ENCODE measurements around the gene KRTAP5-8.
"Not testable (repeated sequence)": the region's sequence is repeated elsewhere in the genome, so short reads cannot be mapped to it uniquely, and the experiment has no call there.

KRTAP5-8 gene

GRCh38 chr11:71507102-71507501 lies 30.7 kb upstream of the KRTAP5-8 start:
- in situ Hi-C loops (cut with HindIII; ENCODE audit: low sequenced_read_pairs): no loop called here

DNA sequence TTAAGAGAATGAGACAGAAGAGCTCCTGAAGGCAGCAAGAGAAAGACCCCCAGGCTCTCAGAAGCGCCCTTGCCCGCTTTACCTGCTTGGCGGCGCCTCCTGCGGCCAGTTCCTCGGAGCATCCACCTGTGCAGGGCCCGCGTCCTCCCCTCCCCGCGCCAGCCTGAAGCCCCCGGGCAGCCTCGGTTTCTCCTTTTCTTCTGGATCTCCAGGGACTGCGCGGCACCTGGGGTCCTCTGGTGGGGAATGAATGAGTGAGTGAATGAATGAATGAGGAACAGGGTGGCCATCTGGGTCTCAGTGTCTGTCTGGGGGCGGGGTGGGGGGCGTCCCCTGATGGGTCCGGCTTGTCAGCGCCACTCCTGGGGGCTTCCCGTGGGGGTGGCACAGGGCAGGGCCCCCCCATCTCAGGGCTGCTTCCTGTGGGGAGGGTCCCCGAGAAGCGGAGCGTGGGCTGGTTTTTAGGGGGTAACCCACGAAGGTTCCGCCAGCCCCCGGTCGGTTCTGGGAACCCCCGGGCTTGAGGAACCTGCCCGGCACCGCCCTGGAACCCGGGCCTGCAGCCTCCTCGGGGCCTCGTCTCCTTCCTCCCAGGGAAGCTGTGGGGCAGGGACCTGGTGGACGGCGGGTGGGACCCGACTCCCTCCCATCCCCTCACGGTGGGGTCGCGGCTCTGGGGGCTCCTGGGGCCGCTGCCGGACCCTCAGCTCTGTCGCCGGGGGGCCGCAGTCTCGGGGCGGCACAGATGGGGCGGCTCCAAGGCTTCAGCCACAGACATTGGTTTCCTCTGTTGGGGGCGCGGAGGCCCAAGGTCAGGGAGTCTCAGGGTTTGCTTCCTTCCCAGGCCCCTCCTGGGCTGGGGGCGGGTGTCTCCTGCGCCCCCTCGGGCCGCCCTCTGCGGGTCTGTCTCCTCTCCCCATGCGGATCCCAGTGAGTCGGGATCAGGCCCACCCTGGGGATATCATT lies 19.0 kb upstream of the KRTAP5-8 start:
- in situ Hi-C loops (cut with HindIII; ENCODE audit: low sequenced_read_pairs): no loop called here

DNA sequence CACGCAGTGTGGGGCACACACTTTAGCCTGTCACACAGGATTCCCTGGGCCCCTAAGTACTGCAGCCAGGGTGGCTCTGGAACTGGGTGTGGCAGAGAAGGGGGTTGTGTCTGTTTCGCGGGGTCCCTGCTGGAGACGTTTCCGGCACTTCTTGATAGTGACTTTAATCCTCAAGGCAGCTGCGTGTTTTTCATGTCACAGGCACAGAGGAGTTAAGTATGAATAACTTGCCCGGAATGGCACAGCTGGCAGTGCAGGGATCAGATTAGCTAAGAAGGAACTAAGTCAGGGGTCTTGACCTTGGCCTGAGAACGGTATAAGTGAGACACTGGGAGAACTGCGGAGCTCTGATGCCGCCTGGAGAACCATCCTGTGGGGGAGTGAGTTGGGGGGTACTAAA lies 18.3 kb upstream of the KRTAP5-8 start:
- in situ Hi-C loops (cut with HindIII; ENCODE audit: low sequenced_read_pairs): no loop called here

DNA sequence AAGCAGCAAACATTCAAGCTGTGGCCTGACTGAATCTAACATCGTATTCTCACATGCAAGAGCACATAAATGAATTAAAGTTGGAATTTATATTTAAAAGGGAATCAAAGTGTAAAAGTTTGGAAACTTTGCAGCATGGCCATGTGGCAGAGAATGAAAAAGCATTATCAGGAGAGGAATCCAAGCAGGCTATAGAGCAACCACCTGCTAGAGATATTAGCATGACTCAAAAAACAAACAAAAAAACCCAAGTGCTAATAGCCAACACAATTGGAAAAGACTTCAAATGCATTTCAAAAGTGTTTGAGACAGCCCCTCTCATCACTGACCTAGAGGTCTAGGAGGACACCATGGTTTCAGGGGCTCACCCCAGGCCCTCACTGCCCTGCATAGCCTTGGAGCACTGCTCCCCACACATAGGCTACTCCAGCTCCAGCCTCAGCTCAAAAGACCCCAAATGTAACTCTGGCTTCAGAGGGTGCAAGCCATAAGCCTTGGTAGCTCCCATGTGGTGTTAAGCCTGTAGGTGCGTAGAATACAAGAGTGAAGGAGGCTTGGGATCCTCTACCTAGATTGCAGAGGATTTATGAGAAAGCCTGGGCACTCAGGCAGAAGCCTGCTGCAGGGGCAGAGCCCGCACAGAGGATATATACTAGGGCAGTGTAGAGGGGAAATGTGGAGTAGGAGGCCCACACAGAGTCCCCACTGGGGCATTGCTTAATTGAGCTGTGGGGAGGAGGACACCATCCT lies 12.5 kb upstream of the KRTAP5-8 start:
- in situ Hi-C loops (cut with HindIII; ENCODE audit: low sequenced_read_pairs): no loop called here

GRCh38 chr11:71525938-71526495 lies 11.8 kb upstream of the KRTAP5-8 start:
- in situ Hi-C loops (cut with HindIII; ENCODE audit: low sequenced_read_pairs): no loop called here

DNA sequence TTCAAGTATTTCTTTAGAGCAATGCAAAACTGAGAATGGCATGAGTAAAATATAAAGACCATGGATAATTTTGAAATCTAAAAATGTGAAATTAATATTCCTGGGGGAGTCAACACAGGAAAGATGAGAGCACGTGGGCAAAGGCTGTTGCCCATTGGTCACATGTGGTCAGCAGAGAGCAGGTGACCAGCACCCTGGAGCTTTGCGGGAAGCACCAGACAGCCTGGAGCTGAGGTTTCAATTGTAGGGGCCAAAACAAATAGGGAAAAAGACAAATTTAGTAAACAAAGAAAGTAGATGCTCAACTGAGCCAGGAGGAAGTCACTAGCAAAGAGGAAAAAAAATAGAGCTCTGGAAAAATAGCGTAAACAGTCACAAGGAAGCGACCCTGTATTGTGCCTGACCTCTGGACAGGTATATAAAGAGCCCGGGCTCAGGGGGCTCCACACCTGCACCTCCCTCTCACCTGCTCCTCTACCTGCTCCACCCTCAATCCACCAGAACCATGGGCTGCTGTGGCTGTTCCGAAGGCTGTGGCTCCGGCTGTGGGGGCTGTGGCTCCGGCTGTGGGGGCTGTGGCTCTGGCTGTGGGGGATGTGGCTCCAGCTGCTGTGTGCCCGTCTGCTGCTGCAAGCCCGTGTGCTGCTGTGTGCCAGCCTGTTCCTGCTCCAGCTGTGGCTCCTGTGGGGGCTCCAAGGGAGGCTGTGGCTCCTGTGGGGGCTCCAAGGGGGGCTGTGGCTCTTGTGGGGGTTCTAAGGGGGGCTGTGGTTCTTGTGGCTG lies 10.8 kb upstream of the KRTAP5-8 start, which contains the start of gene KRTAP5-7:
TSS of gene KRTAP5-7 (plus strand) at position 472 of the 780 bp plus-strand sequence. CDS start at position 506, 34 bp downstream.
- in situ Hi-C loops (cut with HindIII; ENCODE audit: low sequenced_read_pairs): not testable (repeated sequence)

DNA sequence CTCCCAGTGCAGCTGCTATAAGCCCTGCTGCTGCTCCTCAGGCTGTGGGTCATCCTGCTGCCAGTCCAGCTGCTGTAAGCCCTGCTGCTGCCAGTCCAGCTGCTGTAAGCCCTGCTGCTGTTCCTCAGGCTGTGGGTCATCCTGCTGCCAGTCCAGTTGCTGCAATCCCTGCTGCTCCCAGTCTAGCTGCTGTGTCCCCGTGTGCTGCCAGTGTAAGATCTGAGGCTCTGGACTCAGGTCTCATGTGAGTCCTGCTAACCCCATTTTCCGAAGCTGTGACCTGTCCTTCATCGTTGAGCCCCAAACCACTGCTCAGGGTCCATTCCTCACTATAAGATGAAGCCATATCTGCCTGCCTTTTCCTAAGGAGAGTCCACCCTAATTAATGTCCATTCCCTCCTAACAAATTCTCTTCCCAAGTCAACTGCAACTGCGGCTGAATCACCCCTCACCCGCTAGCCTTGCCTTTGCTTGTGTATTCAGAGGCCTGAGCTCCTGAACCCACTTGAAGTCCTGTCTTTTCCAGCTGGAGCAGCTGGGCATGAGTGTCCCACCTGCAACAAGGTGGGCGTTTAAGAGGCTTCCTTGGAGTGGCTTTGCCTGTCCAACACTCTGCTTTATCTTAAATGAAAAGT lies 10.1 kb upstream of the KRTAP5-8 start:
- in situ Hi-C loops (cut with HindIII; ENCODE audit: low sequenced_read_pairs): no loop called here

DNA sequence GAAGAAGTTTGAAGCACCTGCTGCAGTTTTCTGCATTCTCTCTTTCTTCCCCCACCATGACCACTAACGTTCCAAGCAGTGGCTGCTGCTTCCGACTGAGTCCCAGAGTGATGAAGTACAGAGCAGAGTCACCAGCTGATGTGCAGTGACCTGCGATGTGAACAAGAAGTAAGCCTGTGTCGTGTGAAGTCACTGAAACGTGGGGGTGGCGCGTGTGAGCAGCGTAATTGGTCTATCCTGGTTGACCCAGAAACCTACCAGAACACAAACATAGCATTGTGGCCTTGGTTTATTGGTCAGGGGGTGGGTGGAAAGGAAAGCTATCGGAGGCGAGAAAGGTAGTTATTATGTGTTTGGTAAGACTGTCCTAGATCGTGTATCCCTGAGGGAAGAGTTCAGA lies 7.2 kb upstream of the KRTAP5-8 start:
- in situ Hi-C loops (cut with HindIII; ENCODE audit: low sequenced_read_pairs): no loop called here

GRCh38 chr11:71532036-71532610 lies 5.7 kb upstream of the KRTAP5-8 start:
- in situ Hi-C loops (cut with HindIII; ENCODE audit: low sequenced_read_pairs): no loop called here

- in situ Hi-C loops (cut with HindIII; ENCODE audit: low sequenced_read_pairs): not testable (repeated sequence)
These were observed 2.9 kb upstream of the KRTAP5-8 start for GRCh38 chr11:71534711-71535608.

DNA sequence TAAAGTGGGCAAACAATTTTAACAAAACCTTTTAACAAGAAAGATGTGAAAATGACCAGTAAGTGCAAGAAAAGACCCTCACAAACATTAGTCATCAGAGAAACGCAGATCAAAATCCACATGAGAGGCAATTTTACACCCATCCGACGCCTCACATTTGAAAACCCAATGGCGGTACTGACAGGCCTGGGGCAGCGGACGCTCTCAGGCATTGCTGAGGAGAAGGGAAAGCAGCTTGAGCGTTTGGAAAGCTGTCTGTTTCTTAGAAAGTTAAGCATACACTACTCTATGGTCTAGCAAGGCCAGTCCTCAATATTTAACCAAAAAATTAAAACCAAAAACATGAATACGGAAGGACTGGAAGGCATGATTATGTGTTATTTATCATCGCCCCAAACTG lies 2.0 kb upstream of the KRTAP5-8 start:
- in situ Hi-C loops (cut with HindIII; ENCODE audit: low sequenced_read_pairs): no loop called here

DNA sequence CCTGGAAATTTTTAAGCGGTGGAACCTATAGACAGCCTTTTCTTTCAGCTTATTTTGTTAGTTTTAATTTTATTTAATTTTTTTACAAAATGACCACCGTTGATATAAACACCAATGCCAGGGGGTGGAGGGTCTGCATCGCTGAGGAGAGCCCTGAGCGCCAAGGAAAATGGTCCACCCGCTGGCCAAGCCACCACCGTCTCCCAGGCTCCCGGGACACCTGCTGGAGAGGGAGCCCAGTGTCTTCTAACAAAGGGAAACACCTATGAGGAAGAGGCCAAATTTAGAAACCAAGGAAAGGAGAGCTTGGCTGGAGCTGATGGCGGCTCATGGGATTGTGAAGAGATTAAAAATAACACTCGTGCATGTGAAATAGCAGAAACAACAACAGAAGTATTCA lies 288 bp upstream of the KRTAP5-8 start:
- in situ Hi-C loops (cut with HindIII; ENCODE audit: low sequenced_read_pairs): no loop called here

GRCh38 chr11:71538666-71538990 lies 803 bp downstream of the KRTAP5-8 start:
- in situ Hi-C loops (cut with HindIII; ENCODE audit: low sequenced_read_pairs): no loop called here

GRCh38 chr11:71539017-71539416 lies 1.2 kb downstream of the KRTAP5-8 start:
- in situ Hi-C loops (cut with HindIII; ENCODE audit: low sequenced_read_pairs): no loop called here

DNA sequence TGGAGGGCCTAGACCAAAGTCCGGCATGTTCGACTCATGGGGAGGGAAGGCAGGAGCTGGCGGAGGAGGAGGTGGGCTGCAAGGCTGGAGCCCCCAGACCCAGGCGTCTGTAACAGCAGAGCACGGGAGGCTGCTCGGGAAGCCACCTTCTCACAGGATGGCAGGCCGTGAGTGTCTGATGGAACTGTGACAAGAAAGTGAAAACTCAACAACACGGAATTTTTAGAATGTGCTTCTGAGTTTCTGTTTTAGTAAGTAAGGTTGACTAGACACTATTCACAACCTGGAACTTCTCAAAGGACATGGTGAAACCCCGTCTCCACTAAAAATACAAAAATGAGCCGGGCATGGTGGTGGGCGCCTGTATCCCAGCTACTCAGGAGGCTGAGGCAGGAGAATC lies 2.1 kb downstream of the KRTAP5-8 start:
- in situ Hi-C loops (cut with HindIII; ENCODE audit: low sequenced_read_pairs): not testable (repeated sequence)

DNA sequence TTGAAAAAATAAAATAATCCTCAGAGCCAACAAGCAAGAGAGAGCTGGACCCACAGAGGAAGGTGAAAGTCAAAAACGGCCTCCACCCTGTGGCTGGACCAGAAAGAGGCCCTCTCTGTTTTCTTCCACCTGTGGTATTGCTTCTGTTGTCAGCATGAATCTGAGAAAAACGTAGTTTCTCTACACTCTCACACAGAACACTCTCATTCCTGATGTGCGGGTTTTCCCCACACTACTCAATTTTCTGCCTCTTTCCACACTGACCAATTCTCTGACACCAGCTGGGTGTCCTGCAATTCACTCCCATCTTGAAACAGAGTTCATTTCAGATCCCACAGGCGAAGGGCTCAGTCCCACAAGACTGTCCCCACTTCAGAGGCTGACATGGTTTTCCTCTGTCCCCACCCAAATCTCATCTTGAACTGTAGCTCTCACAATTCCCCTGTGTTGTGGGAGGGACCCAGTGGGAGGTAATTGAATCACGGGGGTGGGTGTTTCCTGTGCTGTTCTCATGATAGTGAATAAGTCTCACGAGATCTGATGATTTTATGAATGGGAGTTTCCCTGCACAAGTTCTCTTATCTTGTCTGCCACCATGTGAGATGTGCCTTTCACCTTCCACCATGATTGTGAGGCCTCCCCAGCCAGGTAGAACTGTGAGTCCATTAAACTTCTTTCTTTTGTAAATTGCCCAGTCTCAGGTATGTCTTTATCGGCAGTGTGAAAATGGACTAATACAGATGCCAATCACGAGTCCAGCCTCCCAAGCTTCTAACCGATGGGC lies 2.9 kb downstream of the KRTAP5-8 start:
- in situ Hi-C loops (cut with HindIII; ENCODE audit: low sequenced_read_pairs): not testable (repeated sequence)

DNA sequence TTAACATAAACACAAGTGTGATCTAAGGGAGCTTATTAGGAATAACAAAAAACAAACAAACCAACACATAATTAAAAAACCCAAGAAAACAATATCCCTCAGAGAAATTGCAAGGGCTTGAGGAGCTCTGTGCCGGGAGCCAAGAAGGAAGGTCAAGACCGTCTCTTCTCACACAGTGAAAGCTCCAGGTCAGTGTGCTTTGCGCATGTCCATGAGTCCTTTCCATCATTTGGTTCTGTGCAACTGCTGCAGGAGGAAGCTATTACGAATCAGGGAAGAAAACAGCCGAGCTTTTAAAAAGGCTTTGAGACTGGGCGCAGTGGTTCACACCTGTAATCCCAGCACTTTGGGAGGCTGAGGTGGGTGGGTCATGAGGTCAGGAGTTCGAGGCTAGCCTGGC lies 4.6 kb downstream of the KRTAP5-8 start:
- in situ Hi-C loops (cut with HindIII; ENCODE audit: low sequenced_read_pairs): no loop called here
